Upper lobe of left lung (tissue), 4 donors: Measurements from ENCODE around the gene MRTO4.

Experiments used
- CTCF ChIP-seq, 6 experiments: fragments of 450-650 bp in 4 of 6; fragments of 200-600 bp in 2 of 6; sonication (generic) in 2 of 6; IDR thresholded peaks; one replicate each; pipeline ENCODE4 v1.5.1; 2016 to 2019; ENCODE audit warnings: antibody characterized with exemption in 6 of 6
- POLR2A ChIP-seq, 4 donors: fragments of 450-650 bp; IDR thresholded peaks; one replicate each; pipeline ENCODE4 v1.5.1; 2016 to 2017; ENCODE audit warnings: antibody characterized with exemption in 4 of 4, mild to moderate bottlenecking in 2 of 4

- TF ChIP-seq CTCF (IDR thresholded peaks at IDR 0.05) (no peak), POLR2A (IDR thresholded peaks at IDR 0.05) (no peak)
Observed at GRCh38 chr1:19306941-19307340, 55.3 kb downstream of the MRTO4 start.
